Amygdala (tissue), 56 donors: ENCODE results near the gene SMCO4.
"Not testable (repeated sequence)": the region's sequence is repeated elsewhere in the genome, so short reads cannot be mapped to it uniquely, and the experiment has no call there.

Experiments used
- DNase-seq, 56 donors: peaks; one replicate each; lab custom pipeline; 2025; lab: John Stamatoyannopoulos, UW

Gene SMCO4

DNA sequence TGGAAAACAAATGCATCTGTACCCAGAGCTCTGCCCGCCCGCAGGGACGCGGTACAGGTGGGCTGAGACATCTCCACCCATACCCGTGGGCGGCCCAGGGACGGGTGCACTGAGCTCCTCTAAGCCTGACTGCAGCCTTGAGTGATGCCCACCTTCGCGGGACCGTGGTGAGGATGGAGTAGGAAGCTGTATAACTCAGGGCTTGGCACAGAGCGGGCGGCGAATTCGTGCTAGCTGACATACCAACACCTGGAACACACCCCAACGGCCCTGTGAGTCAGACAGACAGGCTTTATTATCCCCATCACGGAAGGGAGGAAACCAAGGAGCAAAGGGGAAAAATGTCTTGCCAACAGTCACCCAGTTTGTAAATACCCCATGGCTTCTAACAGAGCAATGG is 61.9 kb downstream of the SMCO4 start:
- DNase-seq: no peak

GRCh38 chr11:93480756-93481155 is 62.4 kb downstream of the SMCO4 start:
- no peak for DNase-seq

- DNase-seq: no peak
Observed at GRCh38 chr11:93480256-93480655, 62.9 kb downstream of the SMCO4 start.

DNA sequence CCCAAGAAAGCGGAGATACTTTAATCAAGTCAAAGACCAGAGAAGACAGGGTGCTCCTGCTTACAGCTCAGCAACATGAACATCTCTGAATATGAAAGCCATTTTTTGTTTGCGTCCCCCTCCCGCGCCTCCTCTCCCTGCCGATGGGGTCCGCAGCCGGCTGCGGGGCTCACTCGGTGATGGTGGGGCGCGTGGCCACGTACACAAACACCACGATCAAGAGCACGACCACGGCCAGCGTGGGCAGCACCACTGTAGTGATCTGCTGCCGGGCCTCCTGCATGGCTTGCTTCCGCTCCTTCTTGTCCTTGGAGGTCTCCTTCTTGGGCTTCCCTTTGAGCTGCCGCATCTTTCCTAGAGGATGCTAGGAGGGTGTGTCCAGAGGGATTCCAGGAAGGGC is 64.3 kb downstream of the SMCO4 start:
- DNase-seq: no peak

DNA sequence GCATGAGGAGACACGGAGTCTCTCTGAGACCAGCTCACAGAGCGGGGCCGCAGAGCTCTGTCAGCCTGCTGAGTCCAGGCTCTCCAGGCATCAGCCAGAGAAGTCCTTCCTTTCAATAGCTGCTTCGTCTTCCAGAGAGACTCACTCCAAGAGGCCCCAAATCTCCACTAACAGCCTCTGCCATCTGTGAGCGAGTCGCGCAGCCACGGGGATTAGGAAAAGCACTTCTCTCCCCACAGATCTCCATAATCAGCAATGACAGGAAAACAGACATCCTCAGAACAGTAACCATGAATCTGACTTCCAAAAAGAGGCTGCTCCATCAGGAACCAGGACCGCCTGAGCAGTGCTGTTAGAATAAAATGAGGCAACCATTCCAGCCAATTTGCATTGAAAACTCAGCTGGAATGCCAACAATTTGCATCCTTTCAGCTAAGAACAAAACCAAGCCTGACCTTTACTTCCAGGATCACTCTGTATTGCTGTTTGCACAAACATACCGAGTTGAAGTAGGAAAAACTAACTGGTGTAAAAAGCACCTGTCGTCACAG is 65.4 kb downstream of the SMCO4 start:
- DNase-seq: no peak

DNA sequence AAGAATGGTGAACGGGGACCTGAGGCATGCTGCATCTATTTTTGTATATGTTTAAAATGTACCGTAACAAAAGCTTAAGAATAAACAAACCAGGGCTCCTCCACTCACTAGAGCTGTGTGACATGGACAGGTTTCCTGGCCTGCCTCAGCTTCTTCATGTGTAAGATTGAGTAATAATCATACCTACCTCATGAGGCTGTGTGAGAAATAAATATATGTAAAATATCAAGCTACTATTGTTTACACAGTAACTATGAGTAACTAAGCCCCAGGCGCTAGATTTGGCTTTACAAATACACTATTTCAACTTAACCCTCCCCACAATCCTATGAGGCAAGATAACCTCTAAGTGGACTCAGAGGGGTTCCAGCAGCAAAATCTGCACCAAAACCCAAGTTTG is 66.4 kb downstream of the SMCO4 start:
- no peak for DNase-seq

DNA sequence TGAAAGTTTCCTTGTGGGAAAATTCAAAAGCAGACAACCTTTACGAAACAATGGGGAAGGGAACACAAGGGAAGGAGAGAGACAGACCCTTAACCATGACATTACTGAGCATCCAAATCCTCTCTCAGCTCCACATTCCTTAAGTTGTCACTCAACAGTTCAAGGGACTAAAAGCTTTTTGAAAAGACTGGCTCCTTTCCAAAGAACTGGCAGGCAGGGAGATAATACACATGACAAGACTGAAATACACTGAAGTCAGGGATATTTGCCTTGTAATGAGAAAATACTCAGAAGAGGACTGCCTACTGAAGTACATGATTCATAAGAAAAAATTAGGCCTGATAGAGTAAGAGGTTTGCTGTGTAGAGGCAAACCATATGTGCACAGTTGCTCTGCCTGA is 69.1 kb downstream of the SMCO4 start:
- DNase-seq: no peak

DNA sequence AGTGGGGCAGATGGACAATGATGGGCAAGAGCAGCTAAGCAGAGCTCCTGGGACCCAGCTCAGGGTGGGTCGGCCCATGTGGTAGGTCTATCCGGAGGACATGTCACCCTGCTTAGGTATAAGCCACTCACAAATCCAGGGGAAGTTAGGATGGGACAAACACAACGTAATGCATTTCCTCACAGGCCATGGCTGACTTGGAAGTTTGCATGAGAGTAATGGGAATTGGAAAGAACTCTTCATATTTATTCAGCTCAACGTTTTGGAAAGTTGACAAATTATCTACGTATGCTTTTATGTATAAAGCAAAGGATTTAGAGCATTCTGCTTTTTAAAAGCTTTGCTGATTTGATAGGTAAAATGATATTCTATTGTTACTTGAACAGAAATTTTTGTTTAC is 74.9 kb downstream of the SMCO4 start:
- no peak for DNase-seq

DNA sequence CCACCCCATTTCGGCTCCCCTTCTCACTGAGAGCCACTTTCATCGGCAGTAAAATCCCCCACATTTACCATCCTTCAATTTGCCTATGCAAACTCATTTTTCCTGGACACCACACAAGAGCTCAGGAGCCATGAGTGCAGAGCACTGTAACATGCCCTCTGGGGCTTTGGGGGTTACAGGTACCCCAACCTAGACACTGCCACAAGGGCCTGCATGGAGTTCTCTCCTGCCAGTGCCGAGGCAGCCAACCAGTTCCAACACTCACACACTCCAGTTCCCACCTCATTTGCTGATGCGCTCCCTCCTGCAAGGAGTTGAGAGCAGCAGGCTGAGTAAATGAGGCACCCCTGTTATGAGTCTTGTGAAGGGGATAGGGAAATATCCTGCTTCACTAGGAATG is 76.1 kb downstream of the SMCO4 start:
- no peak for DNase-seq

DNA sequence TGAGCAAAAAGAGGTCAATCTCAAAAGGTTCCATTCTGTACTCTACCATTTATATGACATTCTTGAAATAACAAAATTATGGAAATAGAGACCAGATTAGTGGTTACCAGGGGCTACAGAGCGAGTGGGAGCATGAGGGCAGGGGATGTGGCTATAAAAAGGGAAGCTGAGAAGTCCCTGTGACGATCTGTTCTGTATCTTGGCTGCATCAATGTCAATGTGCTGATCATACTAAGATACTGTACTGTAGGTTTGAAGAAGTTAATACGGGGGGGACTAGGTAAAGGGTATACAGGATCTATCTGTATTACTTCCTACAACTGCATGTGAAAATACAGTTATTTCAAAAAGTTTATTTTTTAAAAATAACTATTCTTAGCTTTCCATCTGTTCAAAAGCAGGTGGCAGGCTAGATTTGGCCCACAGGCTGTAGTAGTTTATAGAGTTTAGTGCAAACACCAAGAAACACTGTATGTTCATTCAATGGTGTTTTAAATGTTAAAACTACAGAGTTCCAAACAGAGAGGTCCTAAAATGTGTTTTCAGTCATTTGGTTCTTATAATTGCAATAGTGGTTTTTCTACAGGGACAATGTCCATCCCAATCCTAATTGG is 78.2 kb downstream of the SMCO4 start:
- no peak for DNase-seq

DNA sequence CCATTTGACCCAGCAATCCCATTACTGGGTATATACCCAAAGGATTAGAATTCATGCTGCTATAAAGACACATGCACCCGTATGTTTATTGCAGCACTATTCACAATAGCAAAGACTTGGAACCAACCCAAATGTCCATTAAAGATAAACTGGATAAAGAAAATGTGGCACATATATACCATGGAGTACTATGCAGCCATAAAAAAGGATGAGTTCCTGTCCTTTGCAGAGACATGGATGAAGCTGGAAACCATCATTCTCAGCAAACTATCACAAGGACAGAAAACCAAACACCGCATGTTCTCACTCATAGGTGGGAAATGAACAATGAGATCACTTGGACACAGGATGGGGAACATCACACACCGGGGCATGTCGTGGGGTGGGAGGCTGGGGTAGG is 79.5 kb downstream of the SMCO4 start:
- not testable (repeated sequence) for DNase-seq

- no peak for DNase-seq
Observed at GRCh38 chr11:93458286-93458685, 84.9 kb downstream of the SMCO4 start.

GRCh38 chr11:93444617-93445073 is 98.5 kb downstream of the SMCO4 start:
- peak in 14 of 56 donors; percentile 0 to 47 (median 10) for DNase-seq

- not testable (repeated sequence) for DNase-seq
Observed at GRCh38 chr11:93443232-93443631, 100.0 kb downstream of the SMCO4 start.

DNA sequence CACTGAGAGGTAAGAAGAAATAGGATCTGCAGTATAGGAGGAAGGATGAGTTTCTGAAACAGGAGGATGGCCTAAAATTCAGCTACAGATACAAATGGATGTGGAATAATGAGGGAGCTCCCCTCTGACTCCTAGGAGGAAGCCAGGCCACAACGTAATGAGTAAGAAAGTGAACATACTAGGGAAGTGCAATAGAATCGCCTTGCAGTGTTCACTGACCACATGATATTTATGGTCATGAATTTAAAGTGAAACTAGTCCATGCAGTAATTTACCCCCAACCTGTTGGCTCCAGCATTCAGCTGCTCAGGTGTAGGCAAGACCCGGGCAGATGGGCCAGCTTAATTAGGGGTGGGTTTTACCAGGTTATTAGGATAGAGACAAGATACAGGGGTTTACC is 110.9 kb downstream of the SMCO4 start:
- DNase-seq: no peak
